Measurements from ENCODE around the gene METTL2B.

DNA sequence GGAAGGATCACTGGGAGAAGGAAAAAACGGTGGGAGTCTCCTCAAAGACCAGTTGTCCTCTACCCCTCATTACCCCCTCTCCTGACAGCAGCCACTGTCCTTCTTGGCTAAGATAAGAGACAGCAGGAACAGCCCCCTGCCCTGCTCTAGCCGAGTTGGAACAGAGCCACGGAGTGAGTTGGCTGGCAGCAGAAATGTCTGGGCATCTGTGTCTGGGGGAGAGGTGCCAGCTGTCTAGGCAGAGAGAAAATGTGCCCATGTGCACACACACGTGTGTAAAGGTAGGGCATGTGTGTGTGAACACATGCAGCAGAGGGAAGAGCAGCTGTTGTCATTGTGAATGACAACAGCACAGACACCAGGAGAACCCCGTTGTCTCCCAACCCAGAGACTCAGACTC lies 30.2 kb upstream of the METTL2B start:
- TF ChIP-seq, protein P1, sequence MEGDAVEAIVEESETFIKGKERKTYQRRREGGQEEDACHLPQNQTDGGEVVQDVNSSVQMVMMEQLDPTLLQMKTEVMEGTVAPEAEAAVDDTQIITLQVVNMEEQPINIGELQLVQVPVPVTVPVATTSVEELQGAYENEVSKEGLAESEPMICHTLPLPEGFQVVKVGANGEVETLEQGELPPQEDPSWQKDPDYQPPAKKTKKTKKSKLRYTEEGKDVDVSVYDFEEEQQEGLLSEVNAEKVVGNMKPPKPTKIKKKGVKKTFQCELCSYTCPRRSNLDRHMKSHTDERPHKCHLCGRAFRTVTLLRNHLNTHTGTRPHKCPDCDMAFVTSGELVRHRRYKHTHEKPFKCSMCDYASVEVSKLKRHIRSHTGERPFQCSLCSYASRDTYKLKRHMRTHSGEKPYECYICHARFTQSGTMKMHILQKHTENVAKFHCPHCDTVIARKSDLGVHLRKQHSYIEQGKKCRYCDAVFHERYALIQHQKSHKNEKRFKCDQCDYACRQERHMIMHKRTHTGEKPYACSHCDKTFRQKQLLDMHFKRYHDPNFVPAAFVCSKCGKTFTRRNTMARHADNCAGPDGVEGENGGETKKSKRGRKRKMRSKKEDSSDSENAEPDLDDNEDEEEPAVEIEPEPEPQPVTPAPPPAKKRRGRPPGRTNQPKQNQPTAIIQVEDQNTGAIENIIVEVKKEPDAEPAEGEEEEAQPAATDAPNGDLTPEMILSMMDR (IDR thresholded peaks at IDR 0.05): no peak
- no peak for TF ChIP-seq EZH2 (IDR thresholded peaks at IDR 0.05; ENCODE audit: borderline replicate concordance, insufficient read depth, low read depth, low read length, poor library complexity, severe bottlenecking)

All from B cell (primary cell).